ENCODE measurements around the gene TPP2. TPM values are rescaled to one million over a fixed set of nuclear protein-coding genes. Genes with fewer than 3 reads are reported as not detected.

The TPP2 gene
- total and polyA plus RNA-seq, 2 experiments from 2014 or later: 15.0 to 47.3 TPM

- TF ChIP-seq EZH2phosphoT487 (IDR thresholded peaks at IDR 0.05; ENCODE audit: low read depth, severe bottlenecking, unreplicated experiment) (no peak), CTCF (IDR thresholded peaks at IDR 0.05; ENCODE audit: poor library complexity) (no peak), EZH2 (IDR thresholded peaks at IDR 0.05; ENCODE audit: borderline replicate concordance) (no peak)
- no peak overlapping the region for H2AFZ ChIP-seq
- H3K79me2 ChIP-seq: no peaks in the 10 kb centered on the region
- no peaks in the 10 kb centered on the region for H3K9me3 ChIP-seq (ENCODE audit: low read depth)
- no peaks in the 10 kb centered on the region for H3K36me3 ChIP-seq (replicated peaks; ENCODE audit: insufficient read depth, low read depth)
- H3K9me2 ChIP-seq (replicated peaks; ENCODE audit: insufficient read depth): no peaks in the 10 kb centered on the region
- 65% methylated on average over 5 of the region's 5 CpGs for WGBS (ENCODE audit: low lambda C conversion rate, missing lambda C conversion rate)
- H3K27ac ChIP-seq: peak overlapping the region; percentile 47
- DNase-seq (ENCODE audit: low spot score): peak; percentile 22
- peak overlapping the region; percentile 47 for H3K4me2 ChIP-seq
- H3K4me1 ChIP-seq (ENCODE audit: insufficient read depth): peaks cover 8% of the 10 kb centered on the region
- no peak overlapping the region for H3K4me3 ChIP-seq
- no peaks in the 10 kb centered on the region for H3K27me3 ChIP-seq
- no peaks in the 10 kb centered on the region for H4K20me1 ChIP-seq (ENCODE audit: insufficient read depth, poor library complexity, severe bottlenecking)
These were observed 55.1 kb downstream of the TPP2 start for GRCh38 chr13:102651892-102652291.

- no peak overlapping the region for H3K4me3 ChIP-seq
- no peaks in the 10 kb centered on the region for H3K9me3 ChIP-seq (ENCODE audit: low read depth)
- H3K9me2 ChIP-seq (replicated peaks; ENCODE audit: insufficient read depth): no peaks in the 10 kb centered on the region
- DNase-seq (ENCODE audit: low spot score): no peak
- H3K27me3 ChIP-seq: no peaks in the 10 kb centered on the region
- H3K79me2 ChIP-seq: no peaks in the 10 kb centered on the region
- peaks cover 3% of the 10 kb centered on the region for H3K36me3 ChIP-seq (replicated peaks; ENCODE audit: insufficient read depth, low read depth)
- no peaks in the 10 kb centered on the region for H4K20me1 ChIP-seq (ENCODE audit: insufficient read depth, poor library complexity, severe bottlenecking)
- 64% methylated on average over 2 of the region's 2 CpGs for WGBS (ENCODE audit: low lambda C conversion rate, missing lambda C conversion rate)
- no peak overlapping the region for H2AFZ ChIP-seq
- no peak overlapping the region for H3K4me2 ChIP-seq
- TF ChIP-seq EZH2phosphoT487 (IDR thresholded peaks at IDR 0.05; ENCODE audit: low read depth, severe bottlenecking, unreplicated experiment) (no peak), CTCF (IDR thresholded peaks at IDR 0.05; ENCODE audit: poor library complexity) (no peak), EZH2 (IDR thresholded peaks at IDR 0.05; ENCODE audit: borderline replicate concordance) (no peak)
- no peak overlapping the region for H3K27ac ChIP-seq
- peaks cover 8% of the 10 kb centered on the region for H3K4me1 ChIP-seq (ENCODE audit: insufficient read depth)
These were observed 58.0 kb downstream of the TPP2 start for GRCh38 chr13:102654756-102655155.

- no peak for TF ChIP-seq EZH2 (IDR thresholded peaks at IDR 0.05; ENCODE audit: borderline replicate concordance)
- TF ChIP-seq EZH2phosphoT487 (IDR thresholded peaks at IDR 0.05; ENCODE audit: low read depth, severe bottlenecking, unreplicated experiment): no peak
- TF ChIP-seq CTCF (IDR thresholded peaks at IDR 0.05; ENCODE audit: poor library complexity): no peak
- Histone ChIP-seq H2AFZ (no peak overlapping the region), H4K20me1 (ENCODE audit: insufficient read depth, poor library complexity, severe bottlenecking) (no peaks in the 10 kb centered on the region), H3K9me2 (replicated peaks; ENCODE audit: insufficient read depth) (no peaks in the 10 kb centered on the region), H3K9me3 (ENCODE audit: low read depth) (no peaks in the 10 kb centered on the region), H3K4me3 (no peak overlapping the region), H3K36me3 (replicated peaks; ENCODE audit: insufficient read depth, low read depth) (peaks cover 3% of the 10 kb centered on the region), H3K27ac (no peak overlapping the region), H3K4me1 (ENCODE audit: insufficient read depth) (no peaks in the 10 kb centered on the region), H3K4me2 (no peak overlapping the region), H3K79me2 (no peaks in the 10 kb centered on the region), H3K27me3 (no peaks in the 10 kb centered on the region)
- DNase-seq (ENCODE audit: low spot score): no peak
- 89% methylated on average over 6 of the region's 6 CpGs for WGBS (ENCODE audit: low lambda C conversion rate, missing lambda C conversion rate)
These were observed 60.8 kb downstream of the TPP2 start for GRCh38 chr13:102657630-102658029.

GRCh38 chr13:102658660-102659059 is 61.9 kb downstream of the TPP2 start:
- DNase-seq (ENCODE audit: low spot score): no peak
- Histone ChIP-seq H3K4me3 (no peak overlapping the region), H3K4me1 (ENCODE audit: insufficient read depth) (no peaks in the 10 kb centered on the region), H3K9me3 (ENCODE audit: low read depth) (no peaks in the 10 kb centered on the region), H2AFZ (no peak overlapping the region), H3K4me2 (no peak overlapping the region), H3K9me2 (replicated peaks; ENCODE audit: insufficient read depth) (no peaks in the 10 kb centered on the region), H3K79me2 (no peaks in the 10 kb centered on the region), H3K36me3 (replicated peaks; ENCODE audit: insufficient read depth, low read depth) (peaks cover 3% of the 10 kb centered on the region), H3K27ac (no peak overlapping the region), H4K20me1 (ENCODE audit: insufficient read depth, poor library complexity, severe bottlenecking) (no peaks in the 10 kb centered on the region), H3K27me3 (no peaks in the 10 kb centered on the region)
- WGBS (ENCODE audit: low lambda C conversion rate, missing lambda C conversion rate): 93% methylated on average over 3 of the region's 3 CpGs
- TF ChIP-seq CTCF (IDR thresholded peaks at IDR 0.05; ENCODE audit: poor library complexity) (no peak), EZH2phosphoT487 (IDR thresholded peaks at IDR 0.05; ENCODE audit: low read depth, severe bottlenecking, unreplicated experiment) (no peak), EZH2 (IDR thresholded peaks at IDR 0.05; ENCODE audit: borderline replicate concordance) (no peak)
